ENCODE measurements around the gene RPH3AL.
"Not testable (repeated sequence)": the region's sequence is repeated elsewhere in the genome, so short reads cannot be mapped to it uniquely, and the experiment has no call there.

RPH3AL gene

DNA sequence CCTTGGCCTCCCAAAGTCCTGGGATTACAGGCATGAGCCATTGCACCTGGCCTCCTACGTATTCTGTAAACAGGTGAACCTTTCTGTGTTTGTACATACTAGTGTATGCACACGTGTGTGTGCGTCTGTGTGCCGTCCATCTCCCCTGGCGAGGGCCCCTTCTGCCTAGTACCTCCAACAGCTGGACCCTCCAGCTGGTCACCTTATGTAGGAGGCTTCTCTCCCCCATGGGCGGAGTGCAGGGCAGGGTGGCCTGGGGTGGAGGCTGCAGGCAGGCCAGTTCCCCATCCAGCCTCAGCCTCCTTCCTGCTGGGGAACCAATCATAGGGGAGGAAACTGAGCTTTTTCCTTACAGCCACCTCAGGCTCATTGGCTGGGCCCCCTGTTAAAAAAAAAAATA lies 146.8 kb downstream of the RPH3AL start:
- ATAC-seq (ENCODE audit: low read depth): no peak
- no peaks in the 10 kb centered on the region for H3K4me1 ChIP-seq (ENCODE audit: insufficient read depth, poor library complexity, severe bottlenecking)
- no peak overlapping the region for H3K27ac ChIP-seq (ENCODE audit: poor library complexity, severe bottlenecking)
- H3K27me3 ChIP-seq (ENCODE audit: insufficient read depth, poor library complexity, severe bottlenecking): no peaks in the 10 kb centered on the region
- no peak for DNase-seq (ENCODE audit: low spot score)
- TF ChIP-seq, protein P1, sequence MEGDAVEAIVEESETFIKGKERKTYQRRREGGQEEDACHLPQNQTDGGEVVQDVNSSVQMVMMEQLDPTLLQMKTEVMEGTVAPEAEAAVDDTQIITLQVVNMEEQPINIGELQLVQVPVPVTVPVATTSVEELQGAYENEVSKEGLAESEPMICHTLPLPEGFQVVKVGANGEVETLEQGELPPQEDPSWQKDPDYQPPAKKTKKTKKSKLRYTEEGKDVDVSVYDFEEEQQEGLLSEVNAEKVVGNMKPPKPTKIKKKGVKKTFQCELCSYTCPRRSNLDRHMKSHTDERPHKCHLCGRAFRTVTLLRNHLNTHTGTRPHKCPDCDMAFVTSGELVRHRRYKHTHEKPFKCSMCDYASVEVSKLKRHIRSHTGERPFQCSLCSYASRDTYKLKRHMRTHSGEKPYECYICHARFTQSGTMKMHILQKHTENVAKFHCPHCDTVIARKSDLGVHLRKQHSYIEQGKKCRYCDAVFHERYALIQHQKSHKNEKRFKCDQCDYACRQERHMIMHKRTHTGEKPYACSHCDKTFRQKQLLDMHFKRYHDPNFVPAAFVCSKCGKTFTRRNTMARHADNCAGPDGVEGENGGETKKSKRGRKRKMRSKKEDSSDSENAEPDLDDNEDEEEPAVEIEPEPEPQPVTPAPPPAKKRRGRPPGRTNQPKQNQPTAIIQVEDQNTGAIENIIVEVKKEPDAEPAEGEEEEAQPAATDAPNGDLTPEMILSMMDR (IDR thresholded peaks at IDR 0.05; ENCODE audit: poor library complexity, severe bottlenecking): no peak
- no peak overlapping the region for H3K4me3 ChIP-seq (ENCODE audit: severe bottlenecking)
- no peaks in the 10 kb centered on the region for H3K36me3 ChIP-seq (ENCODE audit: low read depth)
- no peaks in the 10 kb centered on the region for H3K9me3 ChIP-seq (ENCODE audit: severe bottlenecking)

DNA sequence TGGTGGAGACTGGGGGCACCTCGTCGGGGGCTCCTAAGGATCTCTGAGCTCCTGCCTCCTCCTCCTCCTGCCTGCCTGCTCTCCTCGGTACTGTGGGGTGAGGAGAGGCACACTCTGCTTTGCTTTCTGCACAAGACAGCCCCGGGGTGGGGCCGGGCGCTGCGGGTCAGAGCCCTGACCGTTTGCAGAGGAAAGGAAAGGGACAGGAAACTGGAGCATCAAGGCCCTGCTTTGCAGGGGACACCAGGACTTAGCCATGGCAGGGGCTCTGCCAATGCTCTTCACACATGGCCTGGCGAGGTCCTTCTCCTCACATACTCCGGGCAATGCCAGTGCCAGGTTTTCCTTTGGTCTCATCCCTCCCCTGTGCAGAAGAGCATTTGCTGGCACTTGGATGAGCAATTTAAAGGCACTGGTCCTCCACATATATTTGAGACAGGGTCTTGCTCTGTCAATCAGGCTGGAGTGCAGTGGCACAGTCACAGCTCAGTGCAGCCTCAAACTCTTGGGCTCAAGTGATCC lies 147.4 kb downstream of the RPH3AL start:
- Histone ChIP-seq H3K27me3 (ENCODE audit: insufficient read depth, poor library complexity, severe bottlenecking) (no peaks in the 10 kb centered on the region), H3K4me3 (ENCODE audit: severe bottlenecking) (no peak overlapping the region), H3K4me1 (ENCODE audit: insufficient read depth, poor library complexity, severe bottlenecking) (no peaks in the 10 kb centered on the region), H3K27ac (ENCODE audit: poor library complexity, severe bottlenecking) (no peak overlapping the region), H3K9me3 (ENCODE audit: severe bottlenecking) (no peaks in the 10 kb centered on the region), H3K36me3 (ENCODE audit: low read depth) (no peaks in the 10 kb centered on the region)
- DNase-seq (ENCODE audit: low spot score): no peak
- TF ChIP-seq, protein P1 (IDR thresholded peaks at IDR 0.05; ENCODE audit: poor library complexity, severe bottlenecking): no peak
- no peak for ATAC-seq (ENCODE audit: low read depth)

DNA sequence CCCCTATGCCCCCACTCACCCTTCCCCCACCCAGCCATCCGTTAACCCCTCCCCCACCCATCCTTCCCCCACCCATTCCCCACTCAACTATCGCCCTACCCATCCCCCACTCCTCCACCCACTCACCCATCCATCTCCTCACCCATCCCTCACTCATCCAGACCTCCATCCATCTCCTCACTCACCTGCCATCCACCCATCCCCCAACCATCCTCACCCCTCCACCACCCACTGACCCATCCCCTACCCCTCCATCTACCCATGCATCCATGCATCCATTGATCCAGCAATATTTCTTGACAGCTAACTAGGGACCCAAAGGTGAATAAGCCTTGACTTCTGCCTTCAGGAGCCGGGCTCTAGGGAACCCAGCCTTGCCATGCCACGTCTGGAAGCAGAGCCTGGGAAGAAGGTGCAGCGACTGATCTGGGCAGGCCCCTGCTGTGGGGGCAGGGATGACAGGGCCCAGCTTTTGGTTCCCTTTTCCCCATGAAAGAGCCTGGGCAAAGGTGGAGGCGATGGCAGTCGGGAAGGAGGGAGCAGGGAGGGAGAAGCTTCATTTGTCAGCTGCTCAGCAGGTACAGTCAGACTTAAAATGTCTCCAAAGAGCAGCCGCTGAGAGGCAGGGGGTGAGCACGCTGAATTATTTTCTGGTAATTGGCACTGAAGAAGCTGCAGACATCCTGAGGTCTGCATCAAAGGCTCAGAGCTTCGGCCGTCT lies 148.0 kb downstream of the RPH3AL start:
- H3K4me1 ChIP-seq (ENCODE audit: insufficient read depth, poor library complexity, severe bottlenecking): no peaks in the 10 kb centered on the region
- ATAC-seq (ENCODE audit: low read depth) (no peak), DNase-seq (ENCODE audit: low spot score) (no peak)
- no peak overlapping the region for H3K4me3 ChIP-seq (ENCODE audit: severe bottlenecking)
- H3K27ac ChIP-seq (ENCODE audit: poor library complexity, severe bottlenecking): no peak overlapping the region
- no peaks in the 10 kb centered on the region for H3K27me3 ChIP-seq (ENCODE audit: insufficient read depth, poor library complexity, severe bottlenecking)
- TF ChIP-seq, protein P1 (IDR thresholded peaks at IDR 0.05; ENCODE audit: poor library complexity, severe bottlenecking): no peak
- no peaks in the 10 kb centered on the region for H3K36me3 ChIP-seq (ENCODE audit: low read depth)
- no peaks in the 10 kb centered on the region for H3K9me3 ChIP-seq (ENCODE audit: severe bottlenecking)

DNA sequence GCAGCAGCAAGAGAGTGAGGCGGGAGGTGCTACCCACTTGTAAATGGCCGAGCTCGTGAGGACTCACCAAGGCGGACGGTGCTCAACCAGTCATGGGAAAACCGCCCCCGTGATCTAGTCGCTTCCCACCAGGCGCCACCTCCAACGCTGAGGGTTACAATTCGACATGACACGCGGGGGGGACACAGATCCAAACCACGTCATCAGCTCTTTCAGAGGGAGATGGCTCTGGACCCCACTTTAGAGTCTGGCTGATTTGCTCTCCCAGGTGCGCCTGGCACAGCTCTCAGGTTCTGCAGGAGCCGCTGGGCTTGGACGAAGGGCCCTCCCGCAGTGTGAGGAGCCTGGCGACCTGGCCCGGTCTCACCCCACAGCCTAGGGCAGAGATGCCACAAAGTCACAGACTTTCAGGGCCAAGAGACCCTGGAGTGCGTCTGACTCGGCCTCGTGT lies 150.1 kb downstream of the RPH3AL start:
- Histone ChIP-seq H3K27ac (ENCODE audit: poor library complexity, severe bottlenecking) (no peak overlapping the region), H3K4me3 (ENCODE audit: severe bottlenecking) (no peak overlapping the region), H3K4me1 (ENCODE audit: insufficient read depth, poor library complexity, severe bottlenecking) (no peaks in the 10 kb centered on the region), H3K9me3 (ENCODE audit: severe bottlenecking) (no peaks in the 10 kb centered on the region), H3K27me3 (ENCODE audit: insufficient read depth, poor library complexity, severe bottlenecking) (no peaks in the 10 kb centered on the region), H3K36me3 (ENCODE audit: low read depth) (no peaks in the 10 kb centered on the region)
- ATAC-seq (ENCODE audit: low read depth): no peak
- TF ChIP-seq, protein P1 (IDR thresholded peaks at IDR 0.05; ENCODE audit: poor library complexity, severe bottlenecking): no peak
- DNase-seq (ENCODE audit: low spot score): no peak

DNA sequence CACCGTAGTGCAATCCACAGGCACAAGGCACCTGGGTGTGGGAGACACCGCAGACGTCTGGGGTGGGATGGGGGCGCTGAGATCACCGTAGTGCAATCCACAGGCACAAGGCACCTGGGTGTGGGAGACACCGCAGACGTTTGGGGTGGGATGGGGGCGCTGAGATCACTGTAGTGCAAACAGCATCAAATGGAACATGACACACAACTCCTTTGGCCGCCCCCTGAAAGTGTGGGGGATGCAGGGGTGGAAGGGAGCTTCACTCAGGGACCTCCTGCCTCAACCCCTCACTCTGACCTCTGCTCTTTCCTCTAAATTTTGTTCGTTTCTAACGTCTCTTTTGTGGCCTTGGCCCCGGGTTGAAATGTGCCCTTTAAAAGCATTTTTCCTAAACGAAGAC lies 150.9 kb downstream of the RPH3AL start:
- ATAC-seq (ENCODE audit: low read depth); DNase-seq (ENCODE audit: low spot score); H3K9me3 ChIP-seq (ENCODE audit: severe bottlenecking); H3K4me3 ChIP-seq (ENCODE audit: severe bottlenecking); H3K27ac ChIP-seq (ENCODE audit: poor library complexity, severe bottlenecking); H3K36me3 ChIP-seq (ENCODE audit: low read depth); H3K4me1 ChIP-seq (ENCODE audit: insufficient read depth, poor library complexity, severe bottlenecking); H3K27me3 ChIP-seq (ENCODE audit: insufficient read depth, poor library complexity, severe bottlenecking): not testable (repeated sequence)

DNA sequence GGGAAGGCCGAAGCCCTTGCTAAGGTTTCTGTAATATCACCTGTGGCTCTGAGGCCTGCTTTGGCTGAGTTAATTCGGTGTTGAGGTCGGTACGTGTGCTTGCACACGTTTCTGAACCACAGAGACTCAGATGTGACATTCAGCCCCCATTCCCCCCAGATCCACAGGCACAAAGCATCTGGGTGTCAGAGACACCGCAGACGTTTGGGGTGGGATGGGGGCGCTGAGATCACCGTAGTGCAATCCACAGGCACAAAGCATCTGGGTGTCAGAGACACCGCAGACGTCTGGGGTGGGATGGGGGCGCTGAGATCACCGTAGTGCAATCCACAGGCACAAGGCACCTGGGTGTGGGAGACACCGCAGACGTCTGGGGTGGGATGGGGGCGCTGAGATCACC lies 151.3 kb downstream of the RPH3AL start:
- not testable (repeated sequence) for H3K27ac ChIP-seq (ENCODE audit: poor library complexity, severe bottlenecking); H3K9me3 ChIP-seq (ENCODE audit: severe bottlenecking); H3K4me3 ChIP-seq (ENCODE audit: severe bottlenecking); ATAC-seq (ENCODE audit: low read depth); H3K36me3 ChIP-seq (ENCODE audit: low read depth); H3K27me3 ChIP-seq (ENCODE audit: insufficient read depth, poor library complexity, severe bottlenecking); DNase-seq (ENCODE audit: low spot score); H3K4me1 ChIP-seq (ENCODE audit: insufficient read depth, poor library complexity, severe bottlenecking)
